WI38 (cell line): ENCODE measurements around the gene NTMT1.

Source experiments
- H3K4me3 ChIP-seq: 2 replicates; pipeline ENCODE4 v1.5.1; 2011; ENCODE audit warnings: low read depth, mild to moderate bottlenecking, control low read depth, low read length
- CTCF ChIP-seq: IDR thresholded peaks from 2 replicates; pipeline ENCODE4 v1.5.1; 2012; ENCODE audit warnings: low read depth, mild to moderate bottlenecking, control low read depth, low read length

NTMT1 gene

GRCh38 chr9:129676287-129676686 is 50.3 kb downstream of the NTMT1 start:
- TF ChIP-seq CTCF: no peak
- H3K4me3 ChIP-seq: no peak overlapping the region

- no peak overlapping the region for H3K4me3 ChIP-seq
- no peak for TF ChIP-seq CTCF
Observed at GRCh38 chr9:129676975-129677374, 51.0 kb downstream of the NTMT1 start.

- H3K4me3 ChIP-seq: no peak overlapping the region
Observed at GRCh38 chr9:129677456-129677855, 51.5 kb downstream of the NTMT1 start.

GRCh38 chr9:129678844-129679243 is 52.9 kb downstream of the NTMT1 start:
- TF ChIP-seq CTCF: no peak
- H3K4me3 ChIP-seq: no peak overlapping the region

More at GRCh38 chr9:129677456-129677855, 51.5 kb downstream of the NTMT1 start:
- no peak for TF ChIP-seq CTCF

GRCh38 chr9:129679537-129679936 is 53.6 kb downstream of the NTMT1 start:
- TF ChIP-seq CTCF: no peak
- no peak overlapping the region for H3K4me3 ChIP-seq

GRCh38 chr9:129681924-129682323 is 56.0 kb downstream of the NTMT1 start:
- no peak for TF ChIP-seq CTCF
- H3K4me3 ChIP-seq: no peak overlapping the region

GRCh38 chr9:129682381-129682780 is 56.4 kb downstream of the NTMT1 start:
- TF ChIP-seq CTCF: no peak
- no peak overlapping the region for H3K4me3 ChIP-seq
